ENCODE data around the gene USP24.

The USP24 gene

DNA sequence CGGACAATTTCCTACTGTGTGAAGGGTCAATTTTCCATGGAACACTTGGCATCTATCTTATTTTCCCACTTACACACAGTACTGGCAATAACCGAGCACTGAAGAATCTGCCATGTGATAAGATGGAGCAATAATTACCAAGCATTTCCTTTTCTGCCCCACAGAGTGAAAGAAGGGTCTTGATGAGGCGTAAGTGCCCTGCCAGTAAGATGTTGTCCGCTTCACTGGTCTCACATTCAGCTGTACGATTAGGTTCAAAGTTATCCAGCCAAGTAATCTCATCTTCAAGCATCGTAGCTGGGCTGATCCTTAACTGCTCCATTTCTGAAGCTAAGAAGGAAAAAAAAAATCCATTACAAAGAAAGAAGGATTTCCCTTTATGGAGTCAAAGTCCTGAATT lies 108.1 kb downstream of the USP24 start:
- DNase-seq = no peak

DNA sequence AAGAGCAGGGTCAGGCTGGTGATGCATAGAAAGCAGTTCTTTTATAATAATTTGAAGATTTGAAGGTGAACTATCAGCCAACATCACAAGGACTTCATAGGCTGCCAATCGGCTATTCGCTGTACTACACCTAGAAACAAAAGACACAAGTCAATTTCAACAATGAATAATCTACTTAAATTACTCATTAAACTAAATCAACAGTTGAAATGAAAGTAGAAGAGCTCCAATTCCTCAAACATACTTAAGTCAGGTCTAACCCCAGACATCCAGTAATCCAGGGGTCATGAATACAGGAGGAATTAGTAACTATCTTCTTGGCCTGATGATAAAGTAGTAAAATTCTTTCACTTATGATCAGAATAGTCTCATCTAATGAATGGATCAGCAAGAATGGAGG lies 111.3 kb downstream of the USP24 start:
- no peak for DNase-seq

DNA sequence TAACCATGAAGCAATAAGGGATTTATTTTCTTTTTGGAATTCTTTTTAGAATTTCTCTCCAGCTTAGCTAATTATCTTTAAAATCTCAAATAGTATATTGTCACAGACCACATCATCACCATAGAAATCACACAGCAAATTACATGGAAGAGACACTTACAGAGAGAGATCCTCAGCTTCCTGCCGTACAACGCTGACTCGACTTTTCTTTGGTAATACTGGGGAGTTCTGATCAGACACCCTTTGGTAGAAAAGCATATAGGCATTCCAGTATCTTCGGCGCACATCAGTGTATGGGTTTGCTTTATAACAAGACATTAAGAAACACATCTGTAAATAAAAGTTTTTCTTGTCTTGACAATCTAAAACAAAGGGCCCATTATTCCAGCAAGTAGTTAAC lies 120.1 kb downstream of the USP24 start:
- no peak for DNase-seq

DNA sequence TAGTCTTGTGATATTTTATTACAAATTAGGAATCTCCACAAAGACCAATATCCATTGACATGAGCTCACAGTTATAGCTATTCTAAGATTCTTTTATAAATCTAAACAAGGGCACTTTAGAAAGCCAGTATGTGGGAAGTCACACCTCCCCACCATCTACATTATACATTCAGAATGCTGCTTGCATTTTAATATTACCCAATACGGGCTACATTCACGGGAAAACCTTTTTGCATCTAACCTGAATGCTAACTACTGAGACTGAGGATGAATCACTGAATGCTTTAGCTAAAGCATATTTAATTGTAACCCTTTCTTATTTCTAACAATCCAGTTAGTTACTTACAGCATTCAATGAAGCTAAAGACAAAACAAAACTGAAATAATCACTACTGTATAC lies 122.7 kb downstream of the USP24 start:
- no peak for DNase-seq

DNA sequence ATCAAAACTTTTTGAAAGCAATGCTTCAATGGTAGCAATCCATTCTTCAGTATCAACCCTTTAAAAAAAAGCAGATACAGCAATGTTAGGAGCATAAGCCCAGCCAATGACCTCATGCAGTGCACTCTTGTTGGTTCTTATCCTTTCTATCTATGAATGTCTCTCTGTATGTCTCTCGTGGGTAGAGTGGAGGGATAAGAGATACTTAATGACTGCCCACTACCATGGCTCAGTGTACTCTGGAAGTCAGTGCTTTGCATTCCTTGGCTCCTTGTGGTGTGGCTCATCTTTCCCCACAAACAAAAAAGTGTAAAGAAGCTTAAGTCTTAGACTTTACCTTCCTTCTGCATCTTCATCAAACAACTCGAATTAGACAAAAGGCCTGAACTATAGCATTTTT lies 125.5 kb downstream of the USP24 start:
- DNase-seq = no peak

DNA sequence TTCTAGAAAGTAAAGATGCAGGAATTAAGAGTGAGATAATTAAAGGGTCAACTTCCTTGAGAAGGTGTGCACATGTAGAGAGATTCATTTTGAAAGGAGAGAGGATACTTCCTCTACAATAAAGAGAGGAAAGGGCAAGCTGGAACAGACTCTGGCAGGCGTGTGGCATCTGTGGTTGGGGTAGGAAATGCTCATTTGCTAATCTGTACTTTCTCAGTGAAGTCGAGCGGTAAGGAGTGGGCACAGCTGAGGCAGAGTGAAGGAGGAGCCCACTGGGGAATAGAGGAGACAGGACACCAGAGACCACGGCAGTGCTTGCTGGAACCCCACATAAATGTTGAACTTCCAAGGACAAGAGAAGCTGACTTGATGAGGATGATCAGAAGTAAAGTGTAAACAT lies 126.8 kb downstream of the USP24 start:
- no peak for DNase-seq

DNA sequence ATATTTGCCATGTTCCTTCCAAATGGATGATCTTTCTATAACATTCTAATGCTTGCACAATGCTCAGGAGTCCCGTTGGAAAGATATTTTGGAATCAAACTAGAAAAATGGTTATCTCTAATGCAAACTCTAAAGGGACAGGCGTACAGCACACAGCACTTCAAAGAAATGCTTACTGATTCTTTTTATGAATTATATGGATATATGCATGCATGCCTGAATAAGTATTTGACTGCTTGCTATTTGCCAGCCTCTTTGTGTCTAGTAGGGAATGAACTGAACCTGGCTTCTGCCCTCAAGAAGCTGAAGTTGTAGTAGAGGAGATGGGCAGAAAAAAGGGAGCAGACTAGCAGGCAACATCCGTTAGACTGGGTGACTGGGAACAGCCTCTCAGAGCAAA lies 127.7 kb downstream of the USP24 start:
- no peak for DNase-seq

DNA sequence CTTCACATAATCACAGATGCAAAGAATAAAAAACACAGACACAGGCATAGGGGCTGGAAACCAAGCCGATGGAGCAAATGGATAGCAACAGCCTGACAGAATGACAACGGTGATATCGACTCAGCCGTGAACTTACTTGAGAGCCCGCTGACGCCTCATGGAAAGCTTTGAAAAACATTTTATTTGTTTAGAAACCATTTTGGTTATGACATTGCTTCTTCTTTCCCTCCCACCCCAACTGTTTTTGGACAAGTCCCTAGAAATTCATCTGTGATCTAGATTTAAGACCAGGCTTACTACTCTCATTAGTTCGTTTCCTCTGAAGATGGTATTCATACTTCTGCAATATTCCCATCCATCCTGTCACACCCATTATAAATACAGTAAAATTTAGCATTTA lies 130.9 kb downstream of the USP24 start:
- no peak for DNase-seq

DNA sequence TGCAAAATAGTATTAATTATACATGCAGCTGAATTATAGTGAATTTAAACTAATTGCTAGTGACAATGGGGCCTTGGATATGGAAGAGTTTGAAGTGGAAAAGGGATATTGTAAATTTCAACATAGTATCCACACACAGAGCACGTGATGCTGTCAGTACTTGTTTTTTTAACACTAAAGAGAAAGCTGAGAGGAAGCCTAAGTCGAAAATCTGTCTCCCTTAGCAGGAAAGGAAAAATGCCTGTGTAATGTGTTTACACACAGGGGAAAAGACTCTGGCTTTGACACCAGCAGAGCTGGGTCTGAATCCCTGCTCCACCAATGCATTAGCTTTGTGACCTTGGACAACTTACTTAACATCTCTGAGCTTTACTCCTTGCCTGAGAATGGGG lies 133.3 kb downstream of the USP24 start:
- no peak for DNase-seq

DNA sequence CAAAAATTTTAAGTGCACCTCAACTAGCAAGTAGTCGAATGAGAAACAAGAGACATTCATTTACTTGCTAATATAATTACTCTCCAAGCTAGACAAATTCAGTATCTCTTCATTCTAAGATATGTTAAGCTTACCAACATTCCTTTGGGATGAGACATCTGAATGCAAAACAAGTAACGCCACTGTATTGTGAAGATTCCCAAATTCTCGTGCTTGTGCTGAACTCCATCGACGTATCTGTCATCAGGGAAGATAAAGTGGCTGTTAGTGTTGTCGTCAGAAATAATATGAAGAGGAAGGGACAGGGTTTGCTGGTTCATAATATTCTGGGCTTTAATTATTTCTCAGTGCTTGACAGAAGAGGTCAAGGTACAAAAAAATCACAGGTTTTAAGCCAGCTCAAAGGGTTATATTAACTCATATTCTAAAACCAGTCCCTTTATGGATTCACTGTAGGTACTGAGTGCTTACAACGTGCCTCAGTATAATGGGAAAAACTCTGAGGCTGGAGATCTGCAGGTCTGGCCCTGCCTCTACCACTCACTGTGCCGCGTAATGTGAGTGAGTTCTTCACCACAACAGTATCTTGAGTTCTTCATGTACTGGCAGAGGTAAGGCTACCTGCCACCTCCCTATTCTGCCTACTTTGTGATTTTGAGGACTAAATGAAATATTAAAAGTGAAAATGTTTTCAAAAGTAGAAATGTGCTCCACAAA lies 133.8 kb downstream of the USP24 start:
- no peak for DNase-seq

DNA sequence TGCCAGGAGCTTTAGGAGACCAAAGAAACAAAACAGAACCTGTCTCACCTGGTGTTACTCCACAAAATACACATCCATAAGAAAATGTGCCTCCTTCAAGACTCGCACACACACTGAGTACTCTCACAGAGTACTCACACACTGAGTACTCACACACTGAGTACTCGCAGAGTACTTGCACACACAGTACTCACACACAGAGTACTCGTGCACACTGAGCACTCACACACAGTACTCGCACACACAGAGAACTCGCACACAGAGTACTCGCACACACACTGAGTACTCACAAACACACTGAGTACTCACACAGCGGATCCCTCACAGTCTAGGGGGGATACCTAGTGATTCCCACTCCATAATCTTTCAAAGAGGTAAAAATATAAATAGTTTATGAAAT lies 135.5 kb downstream of the USP24 start:
- no peak for DNase-seq

DNA sequence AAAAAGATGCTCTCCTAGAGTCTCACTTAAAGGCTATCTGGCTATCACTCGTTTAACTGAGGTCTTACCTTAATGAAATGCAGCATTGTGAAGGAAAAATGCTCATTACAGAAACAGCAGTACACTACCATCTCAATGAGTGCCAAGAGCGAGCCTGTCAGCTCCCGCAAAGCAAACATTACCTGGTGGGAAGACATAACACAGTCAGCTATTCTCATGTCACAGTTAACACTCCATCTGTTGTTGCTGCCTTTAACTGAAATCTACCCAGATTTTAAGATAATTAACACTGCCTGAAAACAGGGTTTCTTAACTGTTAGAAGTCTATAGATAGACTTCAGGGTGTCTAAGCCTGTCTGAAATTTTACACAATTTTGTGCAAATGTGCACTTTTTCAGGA lies 136.7 kb downstream of the USP24 start:
- DNase-seq = no peak

DNA sequence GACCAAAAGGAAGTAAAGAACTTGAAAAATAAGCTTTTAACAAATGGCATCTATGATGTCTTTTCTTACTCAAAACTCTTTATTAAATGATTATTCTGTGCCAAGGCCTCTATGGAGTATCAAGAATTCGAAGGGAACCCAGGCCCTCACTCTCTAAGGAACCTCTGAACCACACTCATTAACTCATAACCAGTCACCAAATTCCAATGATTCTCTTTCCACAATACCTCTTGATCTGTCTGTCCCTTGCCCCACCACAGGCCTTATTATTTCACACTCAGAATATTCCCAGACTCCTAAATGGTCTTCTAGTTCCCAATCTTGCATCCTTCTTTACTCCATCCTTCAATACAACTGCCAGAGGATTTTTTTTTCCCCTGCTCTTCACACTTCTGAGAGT lies 138.8 kb downstream of the USP24 start:
- no peak for DNase-seq

DNA sequence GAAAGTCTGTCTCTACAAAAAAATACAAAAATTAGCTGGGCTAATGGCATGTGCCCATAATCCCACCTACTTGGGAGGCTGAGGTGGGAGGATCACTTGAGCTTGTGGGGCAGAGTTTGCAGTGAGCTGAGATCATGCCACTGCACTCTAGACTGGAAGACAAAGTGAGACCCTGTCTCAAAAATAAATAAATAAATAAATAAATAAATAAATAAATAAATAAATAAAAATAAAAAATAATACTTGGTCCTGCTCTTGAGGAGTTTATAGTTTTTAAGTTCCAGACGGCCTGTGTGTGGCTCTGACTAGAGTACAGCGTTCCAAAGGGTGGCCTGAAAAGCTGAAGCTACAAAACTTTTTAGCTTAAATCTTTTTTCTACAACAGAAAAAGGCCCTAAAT lies 140.7 kb downstream of the USP24 start:
- no peak for DNase-seq

DNA sequence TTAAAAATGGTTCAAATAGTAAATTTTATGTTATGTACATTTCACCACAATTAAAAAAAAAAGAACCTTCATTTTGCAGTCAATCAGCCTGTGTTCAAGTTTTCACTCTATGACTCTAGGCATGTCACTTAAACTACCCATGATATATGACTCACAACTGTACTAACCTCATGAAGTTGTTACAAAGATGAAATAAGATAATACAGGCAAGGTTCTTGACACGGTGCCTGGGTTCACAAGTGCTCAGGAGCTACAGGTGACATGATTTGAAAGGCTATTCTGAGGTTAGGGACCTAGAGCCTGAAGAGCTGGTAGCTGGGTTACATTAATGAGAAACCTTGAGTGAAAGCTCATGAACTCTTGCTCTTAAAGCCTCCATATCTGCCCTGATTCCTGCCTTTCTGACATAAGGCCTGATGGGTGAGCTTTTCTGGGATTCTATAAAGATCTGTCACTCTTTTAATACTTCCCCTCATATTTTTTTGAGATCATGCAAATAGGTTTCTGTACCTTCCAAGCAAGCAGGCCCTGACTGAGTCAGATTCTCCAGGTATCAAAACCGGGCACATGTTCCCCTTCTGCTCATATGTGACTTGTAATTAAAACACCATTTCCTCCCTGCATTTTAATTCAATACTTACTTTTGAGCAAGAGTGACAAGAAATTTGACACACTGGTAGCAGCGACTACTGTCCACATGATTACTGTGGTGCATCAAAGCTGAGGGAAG lies 141.8 kb downstream of the USP24 start:
- peak; percentile 62 for DNase-seq

DNA sequence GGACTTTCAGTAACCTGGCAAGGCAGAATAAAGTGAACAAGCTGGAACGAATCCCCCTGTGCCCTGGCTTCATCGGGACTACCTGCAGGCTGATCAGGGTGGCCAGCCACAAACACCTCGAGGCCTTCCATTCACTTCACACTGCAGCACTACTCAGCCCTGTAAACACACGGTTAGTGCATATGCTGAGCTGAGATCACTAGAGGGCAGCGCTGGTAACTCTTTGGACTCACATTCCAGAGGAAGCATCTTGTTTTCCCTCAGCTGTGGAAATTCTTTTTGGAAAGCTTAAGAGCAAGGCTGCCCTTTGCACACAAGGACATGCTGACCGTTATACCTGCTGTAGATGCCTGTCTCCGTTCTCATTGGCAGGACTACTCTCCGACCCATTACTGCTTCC lies 143.7 kb downstream of the USP24 start:
- peak; percentile 83 for DNase-seq

DNA sequence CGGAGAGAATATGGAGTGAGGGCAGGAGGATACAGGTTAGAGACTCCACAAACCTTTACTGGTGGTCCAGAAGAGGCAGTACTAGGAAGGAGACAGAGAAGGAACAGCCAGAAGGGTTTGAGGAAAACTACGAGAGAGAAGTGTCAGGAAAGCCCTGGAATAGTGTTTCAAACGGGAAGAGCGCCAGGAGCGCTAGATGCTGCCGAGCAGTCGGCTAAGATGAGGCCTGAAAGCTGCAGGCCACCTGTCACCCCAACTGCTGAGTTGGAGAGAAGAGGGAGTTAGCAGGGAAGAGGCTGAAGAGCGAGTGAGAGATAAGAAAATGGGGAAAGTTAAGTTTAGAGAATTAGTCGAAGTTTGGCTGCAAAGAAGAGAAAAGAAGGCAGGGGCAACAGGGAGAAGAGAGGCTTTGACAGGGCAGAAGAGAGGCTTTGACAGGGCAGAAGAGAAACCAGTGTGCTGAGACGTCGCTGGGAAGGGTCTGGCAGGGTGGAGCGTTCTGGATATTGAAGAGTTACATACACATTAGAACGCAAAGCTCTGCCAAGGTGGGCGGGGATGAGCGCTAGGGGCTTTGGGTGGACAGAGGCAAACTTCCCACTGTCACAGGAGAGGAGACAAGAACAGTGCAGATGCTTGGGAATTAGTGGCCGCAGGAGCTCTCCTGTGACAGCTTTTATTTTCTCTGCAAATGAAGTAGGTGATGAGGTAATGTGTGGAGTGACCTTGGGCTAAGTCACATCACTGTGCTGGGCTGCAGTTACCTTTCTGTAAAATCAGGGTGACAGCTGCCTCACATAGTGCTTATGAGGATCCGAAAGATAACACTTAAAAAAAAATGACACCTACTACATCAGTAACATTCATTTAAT lies 144.6 kb downstream of the USP24 start:
- no peak for DNase-seq

DNA sequence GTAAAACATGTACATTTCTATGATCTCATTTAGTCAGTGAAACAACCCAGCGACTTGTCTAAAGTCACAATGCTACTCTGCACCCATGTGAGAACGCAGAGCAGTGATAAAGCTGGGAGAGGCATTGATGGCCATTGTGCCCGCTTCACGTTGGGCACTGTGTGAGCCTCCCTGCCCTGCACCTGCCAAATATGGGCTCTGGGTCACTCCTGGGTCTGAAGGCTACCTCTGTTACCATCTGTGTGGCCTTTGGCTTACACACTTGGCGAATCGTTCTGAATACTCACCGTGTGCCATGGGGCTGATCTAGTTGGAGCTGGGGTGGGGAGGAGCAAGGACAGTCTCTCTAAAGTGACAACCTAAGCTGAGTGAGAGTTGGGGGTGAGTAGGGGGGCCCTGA lies 145.9 kb downstream of the USP24 start:
- no peak for DNase-seq

DNA sequence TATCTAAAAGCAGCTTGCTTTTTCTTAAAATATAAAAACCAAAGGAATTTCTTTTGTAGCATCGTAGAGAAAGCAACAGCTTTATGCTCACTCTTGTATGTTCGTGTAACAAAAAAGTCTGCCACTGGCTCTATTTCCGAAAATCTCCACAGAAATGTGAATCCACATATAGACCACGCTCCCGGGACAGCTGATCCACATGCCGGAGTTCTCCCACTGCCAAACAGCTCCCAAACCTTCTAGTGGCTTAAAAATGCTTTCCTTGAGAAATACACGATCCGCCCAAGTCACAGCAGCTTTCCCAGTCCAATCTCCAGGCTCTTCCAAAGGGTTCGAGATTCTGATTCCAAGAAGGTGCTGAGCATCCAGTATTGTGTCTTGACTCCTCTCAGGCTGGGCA lies 146.5 kb downstream of the USP24 start:
- DNase-seq = no peak

DNA sequence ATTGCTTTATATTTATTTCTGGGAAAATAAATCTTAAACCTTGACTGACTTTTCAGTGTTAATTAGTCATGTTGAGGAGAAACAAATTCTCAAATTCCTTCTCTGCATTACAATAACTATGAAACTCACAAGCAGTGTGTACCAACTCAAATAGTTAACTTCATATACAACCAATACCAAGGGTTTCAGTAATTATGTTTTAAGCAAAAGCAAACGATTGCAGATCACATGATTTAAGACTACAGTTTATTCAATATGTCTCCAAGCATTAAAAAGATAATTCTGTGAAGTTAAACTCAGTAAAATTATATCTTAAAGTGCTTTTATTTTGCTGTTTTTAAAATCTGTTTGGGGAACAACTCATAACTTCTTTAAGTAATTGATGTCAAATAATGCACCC lies 147.2 kb downstream of the USP24 start:
- DNase-seq = no peak

DNA sequence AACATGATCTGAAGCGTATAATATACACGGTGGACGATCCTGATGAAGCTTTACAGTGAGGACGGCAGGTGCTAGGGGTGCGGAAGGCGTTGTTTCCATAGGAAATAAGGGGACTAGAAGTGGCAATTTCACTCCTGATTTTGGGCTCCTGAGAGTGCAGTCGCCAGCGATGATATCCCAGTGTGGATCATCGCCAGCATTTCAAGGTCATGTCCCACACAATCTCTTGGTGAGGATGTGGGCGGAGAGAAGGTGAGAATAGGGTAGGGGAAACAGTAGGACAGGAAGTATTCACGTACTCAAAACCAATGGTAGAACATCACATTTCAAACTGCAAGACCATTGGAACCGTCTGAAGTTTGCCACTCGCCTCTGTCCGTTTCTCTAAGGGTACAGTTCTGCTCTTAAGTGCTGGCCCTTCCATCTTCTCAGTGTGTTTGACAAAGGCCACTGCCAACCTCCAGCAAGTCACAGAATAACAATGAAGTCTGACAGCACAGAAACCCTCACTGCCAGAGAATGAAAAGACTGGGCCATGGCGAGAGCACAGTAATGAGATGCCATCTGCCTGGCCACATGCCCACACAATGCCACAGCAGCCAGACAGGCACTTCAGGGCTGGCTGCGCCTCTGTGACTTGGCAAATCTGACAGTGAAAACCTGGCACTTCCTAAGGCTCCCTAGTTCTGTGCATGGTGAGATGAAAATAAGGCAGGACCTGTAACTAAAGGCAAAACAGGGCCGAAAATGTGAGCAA lies 148.0 kb downstream of the USP24 start:
- no peak for DNase-seq

DNA sequence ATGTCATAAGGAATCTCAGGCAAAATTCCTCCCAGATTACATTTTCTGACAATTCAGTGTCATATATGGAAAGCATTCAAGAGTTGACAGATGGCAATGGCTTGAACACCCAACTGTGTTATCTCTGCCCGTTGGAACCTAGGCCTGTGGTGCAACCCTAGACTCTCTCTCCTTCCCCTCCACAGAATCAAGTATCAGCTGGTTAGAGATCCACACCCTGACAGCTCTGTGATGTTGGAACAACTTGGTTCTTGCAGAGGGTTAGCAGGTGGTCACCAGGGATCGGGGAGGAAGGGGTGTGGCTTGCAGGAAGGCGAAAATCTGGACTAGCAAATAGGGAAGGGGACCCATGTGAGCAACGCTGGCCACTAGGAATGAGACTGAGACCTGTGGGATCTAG lies 149.5 kb downstream of the USP24 start:
- DNase-seq = no peak

DNA sequence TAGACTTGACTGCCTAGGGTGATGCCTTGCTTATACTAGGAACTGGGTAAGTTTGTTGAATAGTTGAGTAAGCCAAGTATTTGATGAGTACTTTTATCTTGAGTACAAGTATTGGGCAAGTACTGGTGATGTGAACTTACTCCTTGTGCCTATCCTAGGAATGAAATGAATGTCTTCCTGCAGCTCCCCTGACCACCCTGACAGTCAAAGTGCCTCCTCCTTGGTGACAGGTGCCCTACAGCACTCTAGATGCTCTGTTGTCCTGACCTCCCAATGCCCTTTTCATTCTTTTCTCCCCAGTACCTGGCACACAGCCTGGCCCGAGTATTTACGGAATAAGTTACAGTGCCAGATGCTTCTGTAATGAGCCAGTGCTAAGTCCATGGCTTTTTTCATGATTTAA lies 150.3 kb downstream of the USP24 start:
- no peak for DNase-seq

Data from DMS53 (cell line).